Liver (tissue), 9 donors: ENCODE results near the gene PTPN4. TPM values are rescaled to one million over a fixed set of nuclear protein-coding genes. Genes with fewer than 3 reads are reported as not detected.

ENCODE experiments used
- DNase-seq: peaks from one replicate; pipeline ENCODE4 v3.0.0-alpha.2; 2017; ENCODE audit warnings: low spot score
- H3K27ac ChIP-seq, 2 donors: one replicate each; pipeline ENCODE4 v1.7.0; 2013; ENCODE audit warnings: inconsistent platforms in 2 of 2, low read length in 2 of 2, control low read depth in 1 of 2, low read depth in 1 of 2, mild to moderate bottlenecking in 1 of 2
- H3K27me3 ChIP-seq, 4 donors: one replicate each; pipeline versions ENCODE4 v1.6.1 to v1.7.0; 2013; ENCODE audit warnings: low read length in 3 of 4, inconsistent platforms in 1 of 4, mild to moderate bottlenecking in 1 of 4, moderate library complexity in 1 of 4; ENCODE audit not compliant: control insufficient read depth in 4 of 4, insufficient read depth in 4 of 4
- H3K36me3 ChIP-seq, 4 donors: one replicate each; pipeline versions ENCODE4 v1.6.1 to v1.7.0; 2013; ENCODE audit warnings: low read length in 3 of 4, mild to moderate bottlenecking in 3 of 4, low read depth in 1 of 4, moderate library complexity in 1 of 4; ENCODE audit not compliant: control insufficient read depth in 4 of 4, insufficient read depth in 3 of 4
- H3K4me1 ChIP-seq, 4 donors: one replicate each; pipeline versions ENCODE4 v1.6.1 to v1.7.0; 2013; ENCODE audit warnings: low read length in 3 of 4, mild to moderate bottlenecking in 3 of 4, moderate library complexity in 1 of 4; ENCODE audit not compliant: control insufficient read depth in 4 of 4, insufficient read depth in 4 of 4
- H3K4me3 ChIP-seq, 3 donors: one replicate each; pipeline versions ENCODE4 v1.6.1 to v1.7.0; 2013; ENCODE audit warnings: low read length in 3 of 3, control low read depth in 1 of 3, low read depth in 1 of 3, mild to moderate bottlenecking in 1 of 3
- H3K9ac ChIP-seq, 2 donors: one replicate each; pipeline ENCODE4 v1.7.0; 2013; ENCODE audit warnings: low read length in 2 of 2, mild to moderate bottlenecking in 2 of 2, moderate library complexity in 2 of 2, control low read depth in 1 of 2, low read depth in 1 of 2
- H3K9me3 ChIP-seq, 4 donors: one replicate each; pipeline versions ENCODE4 v1.6.1 to v1.7.0; 2013; ENCODE audit warnings: low read length in 3 of 4; ENCODE audit not compliant: control insufficient read depth in 4 of 4
- EGR1 ChIP-seq, 2 donors: IDR thresholded peaks; 2 replicates each; pipeline ENCODE4 v1.6.1; 2016 to 2018; ENCODE audit warnings: antibody characterized with exemption in 2 of 2, low read depth in 2 of 2
- FOXA1 ChIP-seq: IDR thresholded peaks from 2 replicates; pipeline ENCODE4 v1.6.1; 2016; ENCODE audit warnings: antibody characterized with exemption
- FOXA2 ChIP-seq: IDR thresholded peaks from 2 replicates; pipeline ENCODE4 v1.6.1; 2016; ENCODE audit warnings: antibody characterized with exemption
- GABPA ChIP-seq, 2 donors: IDR thresholded peaks in 1 of 2; conservative IDR thresholded peaks in 1 of 2; 2 replicates each; pipeline ENCODE4 v1.6.1; 2016; ENCODE audit warnings: antibody characterized with exemption in 2 of 2, mild to moderate bottlenecking in 1 of 2, moderate library complexity in 1 of 2
- HNF4A ChIP-seq, 2 donors: conservative IDR thresholded peaks; 2 replicates each; pipeline ENCODE4 v1.6.1; 2016; ENCODE audit warnings: antibody characterized with exemption in 2 of 2, mild to moderate bottlenecking in 2 of 2
- HNF4G ChIP-seq: IDR thresholded peaks from 2 replicates; pipeline ENCODE4 v1.6.1; 2016; ENCODE audit warnings: antibody characterized with exemption
- JUND ChIP-seq, 2 donors: IDR thresholded peaks; 2 replicates each; pipeline ENCODE4 v1.6.1; 2016; ENCODE audit warnings: antibody characterized with exemption in 2 of 2
- MAX ChIP-seq: IDR thresholded peaks from 2 replicates; pipeline ENCODE4 v1.6.1; 2016; ENCODE audit warnings: antibody characterized with exemption
- NR2F2 ChIP-seq: IDR thresholded peaks from 2 replicates; pipeline ENCODE4 v1.6.1; 2016; ENCODE audit warnings: antibody characterized with exemption
- RAD21 ChIP-seq, 2 donors: IDR thresholded peaks; 2 replicates each; pipeline ENCODE4 v1.6.1; 2016; ENCODE audit warnings: antibody characterized with exemption in 2 of 2, mild to moderate bottlenecking in 2 of 2
- RXRA ChIP-seq, 2 donors: IDR thresholded peaks; 2 replicates each; pipeline ENCODE4 v1.6.1; 2017 to 2018; ENCODE audit warnings: antibody characterized with exemption in 2 of 2, mild to moderate bottlenecking in 1 of 2
- SP1 ChIP-seq: IDR thresholded peaks from 2 replicates; pipeline ENCODE4 v1.6.1; 2018; ENCODE audit warnings: antibody characterized with exemption, mild to moderate bottlenecking
- TAF1 ChIP-seq: conservative IDR thresholded peaks from 2 replicates; pipeline ENCODE4 v1.6.1; 2016; ENCODE audit warnings: antibody characterized with exemption, mild to moderate bottlenecking
- YY1 ChIP-seq: IDR thresholded peaks from 2 replicates; pipeline ENCODE4 v1.6.1; 2016; ENCODE audit warnings: antibody characterized with exemption, mild to moderate bottlenecking
- polyA plus RNA-seq, 2 donors: library from polyadenylated mRNA; stranded (reverse) in 1 of 2; unstranded in 1 of 2; fragments of 200-250 nt in 1 of 2; fragments of >200 nt in 1 of 2; fragmentation: Nextera tagmentation in 1 of 2; extraction: Ambion mirVana in 1 of 2; gene quantifications; one replicate each; pipeline versions ENCODE4 v1.2.1 to v1.2.3, GENCODE V29; 2013 to 2015
- total RNA-seq, 2 donors: library from RNA; depleted of rRNA; stranded (reverse); fragments of >200 nt; gene quantifications; one replicate each; pipeline ENCODE4 v1.2.3, GENCODE V29; 2014
- TF ChIP-seq, protein P1 (sequence below): IDR thresholded peaks from 2 replicates; pipeline ENCODE4 v1.6.1; 2016; ENCODE audit warnings: antibody characterized with exemption, mild to moderate bottlenecking
- TF ChIP-seq, protein P2 (sequence below): IDR thresholded peaks from 2 replicates; pipeline ENCODE4 v1.6.1; 2016; ENCODE audit warnings: antibody characterized with exemption
- TF ChIP-seq, protein P3 (sequence below): fragments of 150-350 bp; IDR thresholded peaks from 2 replicates; pipeline ENCODE4 v1.5.1; 2017; ENCODE audit warnings: improper control_type of control experiment, low read depth, low read length; ENCODE audit not compliant: missing input control
- TF ChIP-seq, protein P4 (sequence below): IDR thresholded peaks from 2 replicates; pipeline ENCODE4 v1.6.1; 2016; ENCODE audit warnings: antibody characterized with exemption
- donor health status: healthy.
- donor health status: healthy.
- donor health status: healthy.
- donor health status: healthy.
- donor health status: healthy.

PTPN4 gene
- total and polyA plus RNA-seq, 4 donors, result 4.2 to 34.6 (median 9.5) TPM

GRCh38 chr2:119958670-119959268 lies 199.0 kb downstream of the PTPN4 start:
- Histone ChIP-seq H3K36me3 (peaks cover 0 to 26% (median 14%) of the 10 kb centered on the region in 4 donors), H3K4me3 (no peak overlapping the region), H3K27ac (no peak overlapping the region), H3K9ac (no peak overlapping the region), H3K4me1 (no peaks in the 10 kb centered on the region), H3K9me3 (no peaks in the 10 kb centered on the region), H3K27me3 (no peaks in the 10 kb centered on the region)
- no peak for TF ChIP-seq RAD21 (IDR thresholded peaks at IDR 0.05)
- TF ChIP-seq, protein P1, sequence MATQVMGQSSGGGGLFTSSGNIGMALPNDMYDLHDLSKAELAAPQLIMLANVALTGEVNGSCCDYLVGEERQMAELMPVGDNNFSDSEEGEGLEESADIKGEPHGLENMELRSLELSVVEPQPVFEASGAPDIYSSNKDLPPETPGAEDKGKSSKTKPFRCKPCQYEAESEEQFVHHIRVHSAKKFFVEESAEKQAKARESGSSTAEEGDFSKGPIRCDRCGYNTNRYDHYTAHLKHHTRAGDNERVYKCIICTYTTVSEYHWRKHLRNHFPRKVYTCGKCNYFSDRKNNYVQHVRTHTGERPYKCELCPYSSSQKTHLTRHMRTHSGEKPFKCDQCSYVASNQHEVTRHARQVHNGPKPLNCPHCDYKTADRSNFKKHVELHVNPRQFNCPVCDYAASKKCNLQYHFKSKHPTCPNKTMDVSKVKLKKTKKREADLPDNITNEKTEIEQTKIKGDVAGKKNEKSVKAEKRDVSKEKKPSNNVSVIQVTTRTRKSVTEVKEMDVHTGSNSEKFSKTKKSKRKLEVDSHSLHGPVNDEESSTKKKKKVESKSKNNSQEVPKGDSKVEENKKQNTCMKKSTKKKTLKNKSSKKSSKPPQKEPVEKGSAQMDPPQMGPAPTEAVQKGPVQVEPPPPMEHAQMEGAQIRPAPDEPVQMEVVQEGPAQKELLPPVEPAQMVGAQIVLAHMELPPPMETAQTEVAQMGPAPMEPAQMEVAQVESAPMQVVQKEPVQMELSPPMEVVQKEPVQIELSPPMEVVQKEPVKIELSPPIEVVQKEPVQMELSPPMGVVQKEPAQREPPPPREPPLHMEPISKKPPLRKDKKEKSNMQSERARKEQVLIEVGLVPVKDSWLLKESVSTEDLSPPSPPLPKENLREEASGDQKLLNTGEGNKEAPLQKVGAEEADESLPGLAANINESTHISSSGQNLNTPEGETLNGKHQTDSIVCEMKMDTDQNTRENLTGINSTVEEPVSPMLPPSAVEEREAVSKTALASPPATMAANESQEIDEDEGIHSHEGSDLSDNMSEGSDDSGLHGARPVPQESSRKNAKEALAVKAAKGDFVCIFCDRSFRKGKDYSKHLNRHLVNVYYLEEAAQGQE, result no peak
- TF ChIP-seq FOXA2, result no peak
- TF ChIP-seq, protein P2, sequence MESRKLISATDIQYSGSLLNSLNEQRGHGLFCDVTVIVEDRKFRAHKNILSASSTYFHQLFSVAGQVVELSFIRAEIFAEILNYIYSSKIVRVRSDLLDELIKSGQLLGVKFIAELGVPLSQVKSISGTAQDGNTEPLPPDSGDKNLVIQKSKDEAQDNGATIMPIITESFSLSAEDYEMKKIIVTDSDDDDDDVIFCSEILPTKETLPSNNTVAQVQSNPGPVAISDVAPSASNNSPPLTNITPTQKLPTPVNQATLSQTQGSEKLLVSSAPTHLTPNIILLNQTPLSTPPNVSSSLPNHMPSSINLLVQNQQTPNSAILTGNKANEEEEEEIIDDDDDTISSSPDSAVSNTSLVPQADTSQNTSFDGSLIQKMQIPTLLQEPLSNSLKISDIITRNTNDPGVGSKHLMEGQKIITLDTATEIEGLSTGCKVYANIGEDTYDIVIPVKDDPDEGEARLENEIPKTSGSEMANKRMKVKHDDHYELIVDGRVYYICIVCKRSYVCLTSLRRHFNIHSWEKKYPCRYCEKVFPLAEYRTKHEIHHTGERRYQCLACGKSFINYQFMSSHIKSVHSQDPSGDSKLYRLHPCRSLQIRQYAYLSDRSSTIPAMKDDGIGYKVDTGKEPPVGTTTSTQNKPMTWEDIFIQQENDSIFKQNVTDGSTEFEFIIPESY, result no peak
- TF ChIP-seq SP1, result no peak
- TF ChIP-seq EGR1 (IDR thresholded peaks at IDR 0.05; ENCODE audit: low read depth in 2 of 2), result no peak
- no peak for TF ChIP-seq GABPA (IDR thresholded peaks at IDR 0.05 in 1 of 2, conservative IDR thresholded peaks at IDR 0.05 in 1 of 2)
- no peak for TF ChIP-seq FOXA1
- no peak for TF ChIP-seq RXRA (IDR thresholded peaks at IDR 0.05)
- no peak for TF ChIP-seq HNF4G
- TF ChIP-seq JUND (IDR thresholded peaks at IDR 0.05), result no peak
- TF ChIP-seq, protein P3, sequence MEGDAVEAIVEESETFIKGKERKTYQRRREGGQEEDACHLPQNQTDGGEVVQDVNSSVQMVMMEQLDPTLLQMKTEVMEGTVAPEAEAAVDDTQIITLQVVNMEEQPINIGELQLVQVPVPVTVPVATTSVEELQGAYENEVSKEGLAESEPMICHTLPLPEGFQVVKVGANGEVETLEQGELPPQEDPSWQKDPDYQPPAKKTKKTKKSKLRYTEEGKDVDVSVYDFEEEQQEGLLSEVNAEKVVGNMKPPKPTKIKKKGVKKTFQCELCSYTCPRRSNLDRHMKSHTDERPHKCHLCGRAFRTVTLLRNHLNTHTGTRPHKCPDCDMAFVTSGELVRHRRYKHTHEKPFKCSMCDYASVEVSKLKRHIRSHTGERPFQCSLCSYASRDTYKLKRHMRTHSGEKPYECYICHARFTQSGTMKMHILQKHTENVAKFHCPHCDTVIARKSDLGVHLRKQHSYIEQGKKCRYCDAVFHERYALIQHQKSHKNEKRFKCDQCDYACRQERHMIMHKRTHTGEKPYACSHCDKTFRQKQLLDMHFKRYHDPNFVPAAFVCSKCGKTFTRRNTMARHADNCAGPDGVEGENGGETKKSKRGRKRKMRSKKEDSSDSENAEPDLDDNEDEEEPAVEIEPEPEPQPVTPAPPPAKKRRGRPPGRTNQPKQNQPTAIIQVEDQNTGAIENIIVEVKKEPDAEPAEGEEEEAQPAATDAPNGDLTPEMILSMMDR, result no peak
- TF ChIP-seq, protein P4, sequence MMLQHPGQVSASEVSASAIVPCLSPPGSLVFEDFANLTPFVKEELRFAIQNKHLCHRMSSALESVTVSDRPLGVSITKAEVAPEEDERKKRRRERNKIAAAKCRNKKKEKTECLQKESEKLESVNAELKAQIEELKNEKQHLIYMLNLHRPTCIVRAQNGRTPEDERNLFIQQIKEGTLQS, result no peak
- TF ChIP-seq MAX, result no peak
- no peak for TF ChIP-seq NR2F2
- TF ChIP-seq HNF4A (conservative IDR thresholded peaks at IDR 0.05), result no peak
- TF ChIP-seq TAF1, result no peak
- TF ChIP-seq YY1, result no peak
- no peak for DNase-seq
